ENCODE data around the gene PDZD7. TPM values are rescaled to one million over a fixed set of nuclear protein-coding genes. Genes with fewer than 3 reads are reported as not detected.

Gene PDZD7
- total and polyA plus RNA-seq, 2 donors (not counting 3 experiments of a cell fraction or from before 2014, with no cell fraction given) = 0.41 to 1.6 TPM

DNA sequence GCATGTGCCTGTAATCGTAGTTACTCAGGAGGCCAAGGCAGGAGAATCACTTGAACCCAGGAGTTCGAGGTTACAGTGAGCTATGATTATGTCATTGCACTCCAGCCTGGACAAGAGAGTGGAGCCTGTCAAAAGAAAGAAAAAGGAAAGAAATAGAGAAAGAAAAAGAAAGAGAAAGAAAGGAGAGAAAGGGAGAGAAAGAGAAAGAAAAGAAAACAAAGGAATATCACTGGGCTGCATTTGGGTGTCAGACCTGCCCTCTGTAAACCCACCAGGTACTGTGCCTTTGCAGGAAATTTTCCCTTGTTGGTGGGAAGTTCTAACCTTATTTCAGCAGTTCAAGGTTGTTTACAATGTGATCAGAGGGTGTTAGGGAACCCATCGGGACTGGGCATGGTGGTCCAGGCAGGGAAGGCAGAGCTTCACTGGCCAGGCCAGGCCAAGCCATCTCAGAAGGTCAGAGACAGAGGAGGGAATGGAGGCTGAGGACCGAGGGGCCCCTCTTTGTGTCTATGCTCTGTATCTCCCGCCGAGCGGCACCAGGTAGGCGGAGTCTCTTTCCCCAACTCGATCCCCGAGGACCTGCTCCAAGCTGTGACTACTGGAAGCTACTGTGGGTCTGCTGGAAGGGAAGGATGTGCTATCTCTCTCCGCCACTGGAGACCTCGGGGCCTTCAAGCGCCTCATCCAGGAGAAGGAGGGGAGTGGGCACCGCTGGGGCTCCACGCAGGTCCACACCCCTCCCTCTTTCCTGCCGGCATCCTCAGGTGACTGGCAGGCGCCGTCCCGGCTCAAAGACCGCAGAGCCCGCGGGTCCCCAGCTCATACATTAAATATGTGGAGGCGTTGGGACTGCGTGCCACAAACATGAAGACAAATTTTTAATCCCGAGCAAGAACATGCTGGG lies 15.7 kb upstream of the PDZD7 start:
- POLR2A ChIA-PET = no interaction called here
- intact Hi-C loops (cut with micrococcal nuclease) = no loop called here

More for the DNA sequence above, 15.7 kb upstream of the PDZD7 start:
- no peaks in the 10 kb centered on the region for H3K9me1 ChIP-seq (replicated peaks; ENCODE audit: control insufficient read depth, extremely low read depth, insufficient read depth, low read length)
- H3K4me3 ChIP-seq (replicated peaks in 1 of 3; ENCODE audit: insufficient read depth in 1 of 3, low read depth in 1 of 3, low read length in 3 of 3) = no peak overlapping the region
- no peaks in the 10 kb centered on the region for H3K9me3 ChIP-seq (replicated peaks; ENCODE audit: control insufficient read depth, insufficient read depth, low read length)
- no peaks in the 10 kb centered on the region for H3K79me2 ChIP-seq (ENCODE audit: control insufficient read depth, insufficient read depth, low read length)
- dilution Hi-C loops (cut with MboI; ENCODE audit: extremely low pct_ligation_motif_present, low sequenced_read_pairs) = no loop called here
- H4K20me1 ChIP-seq (replicated peaks; ENCODE audit: control insufficient read depth, extremely low read depth, insufficient read depth, low read length) = no peaks in the 10 kb centered on the region
- H2AFZ ChIP-seq (ENCODE audit: low read depth, low read length) = no peak overlapping the region
- FAIRE-seq = no peak
- DNase-seq (ENCODE audit: low read depth, low spot score) = no peak
- H3K36me3 ChIP-seq (ENCODE audit: control insufficient read depth in 2 of 2, extremely low read depth in 1 of 2, insufficient read depth in 2 of 2, low read length in 2 of 2) = no peaks in the 10 kb centered on the region
- TF ChIP-seq GATA2 (IDR thresholded peaks at IDR 0.05; ENCODE audit: insufficient read depth, insufficient read length, low read depth, low read length) (no peak), POLR2A (IDR thresholded peaks at IDR 0.05; ENCODE audit: low read depth, low read length) (no peak), EZH2 (IDR thresholded peaks at IDR 0.05; ENCODE audit: borderline replicate concordance, low read depth, low read length, severe bottlenecking) (no peak), JUN (IDR thresholded peaks at IDR 0.05; ENCODE audit: borderline replicate concordance, insufficient read depth, insufficient read length, low read depth) (no peak), MYC (IDR thresholded peaks at IDR 0.05; ENCODE audit: low read depth, low read length) (no peak), FOS (IDR thresholded peaks at IDR 0.05; ENCODE audit: borderline replicate concordance, insufficient read depth, low read length) (no peak), POLR2AphosphoS5 (IDR thresholded peaks at IDR 0.05; ENCODE audit: insufficient read depth, low read depth, low read length) (no peak)
- TF ChIP-seq, protein P1, sequence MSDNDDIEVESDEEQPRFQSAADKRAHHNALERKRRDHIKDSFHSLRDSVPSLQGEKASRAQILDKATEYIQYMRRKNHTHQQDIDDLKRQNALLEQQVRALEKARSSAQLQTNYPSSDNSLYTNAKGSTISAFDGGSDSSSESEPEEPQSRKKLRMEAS (IDR thresholded peaks at IDR 0.05; ENCODE audit: insufficient read depth, insufficient read length) = no peak
- TF ChIP-seq, protein P2, sequence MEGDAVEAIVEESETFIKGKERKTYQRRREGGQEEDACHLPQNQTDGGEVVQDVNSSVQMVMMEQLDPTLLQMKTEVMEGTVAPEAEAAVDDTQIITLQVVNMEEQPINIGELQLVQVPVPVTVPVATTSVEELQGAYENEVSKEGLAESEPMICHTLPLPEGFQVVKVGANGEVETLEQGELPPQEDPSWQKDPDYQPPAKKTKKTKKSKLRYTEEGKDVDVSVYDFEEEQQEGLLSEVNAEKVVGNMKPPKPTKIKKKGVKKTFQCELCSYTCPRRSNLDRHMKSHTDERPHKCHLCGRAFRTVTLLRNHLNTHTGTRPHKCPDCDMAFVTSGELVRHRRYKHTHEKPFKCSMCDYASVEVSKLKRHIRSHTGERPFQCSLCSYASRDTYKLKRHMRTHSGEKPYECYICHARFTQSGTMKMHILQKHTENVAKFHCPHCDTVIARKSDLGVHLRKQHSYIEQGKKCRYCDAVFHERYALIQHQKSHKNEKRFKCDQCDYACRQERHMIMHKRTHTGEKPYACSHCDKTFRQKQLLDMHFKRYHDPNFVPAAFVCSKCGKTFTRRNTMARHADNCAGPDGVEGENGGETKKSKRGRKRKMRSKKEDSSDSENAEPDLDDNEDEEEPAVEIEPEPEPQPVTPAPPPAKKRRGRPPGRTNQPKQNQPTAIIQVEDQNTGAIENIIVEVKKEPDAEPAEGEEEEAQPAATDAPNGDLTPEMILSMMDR (IDR thresholded peaks at IDR 0.05; ENCODE audit: extremely low read depth in 1 of 2, insufficient read depth in 1 of 2, low read depth in 1 of 2, low read length in 2 of 2) = no peak
- H3K4me1 ChIP-seq (ENCODE audit: control insufficient read depth, extremely low read depth, insufficient read depth, low read length) = peaks cover 11% of the 10 kb centered on the region
- BruUV-seq (replicated peaks) = no TSS peak
- CTCF ChIA-PET = interaction anchor here (1.0 to 9.9 kb wide), 5 partner anchors 17 to 95 kb away, joined by 4 to 290 read pairs (median 7); partner anchors contain the start of gene KAZALD1
- peaks cover 39 to 40% of the 10 kb centered on the region in 2 experiments for H3K27me3 ChIP-seq (ENCODE audit: control insufficient read depth in 2 of 2, insufficient read depth in 2 of 2, low read length in 2 of 2)
- no peak overlapping the region for H3K27ac ChIP-seq (ENCODE audit: insufficient read depth, low read depth, low read length)
- no peak overlapping the region for H3K9ac ChIP-seq (replicated peaks; ENCODE audit: extremely low read depth, insufficient read depth, low read length)
- H3K4me2 ChIP-seq (ENCODE audit: insufficient read depth, low read length) = no peak overlapping the region

Measured in endothelial cell of umbilical vein (primary cell).